ENCODE results near the gene CELF4.

GRCh38 chr18:37543321-37543720, 22.3 kb downstream of the CELF4 start:
- TF ChIP-seq CTCF (IDR thresholded peaks at IDR 0.05) = no peak
- TF ChIP-seq POLR2A (IDR thresholded peaks at IDR 0.05) = no peak

Data from body of pancreas (tissue), 4 donors.